GM20000 (cell line): ENCODE results near the gene FBLN1.

Experiments used
- DNase-seq: peaks from one replicate; pipeline ENCODE4 v3.0.0; 2012; ENCODE audit warnings: low spot score
- CTCF ChIP-seq: IDR thresholded peaks from 2 replicates; pipeline ENCODE4 v1.5.1; 2012; ENCODE audit warnings: mild to moderate bottlenecking, control low read depth; ENCODE audit errors: extremely low read depth, missing control alignments

The FBLN1 gene

GRCh38 chr22:45631140-45631840 is 128.6 kb downstream of the FBLN1 start:
- TF ChIP-seq CTCF = no peak
- DNase-seq = no peak

- no peak for TF ChIP-seq CTCF
Measured at GRCh38 chr22:45631841-45632238, 129.2 kb downstream of the FBLN1 start.

GRCh38 chr22:45632791-45633515 is 130.3 kb downstream of the FBLN1 start:
- DNase-seq = no peak

More at GRCh38 chr22:45631841-45632238, 129.2 kb downstream of the FBLN1 start:
- no peak for DNase-seq

GRCh38 chr22:45636683-45637082 is 134.0 kb downstream of the FBLN1 start:
- no peak for TF ChIP-seq CTCF
- no peak for DNase-seq

More at GRCh38 chr22:45632791-45633515, 130.3 kb downstream of the FBLN1 start:
- no peak for TF ChIP-seq CTCF

- no peak for TF ChIP-seq CTCF
- no peak for DNase-seq
Measured at GRCh38 chr22:45638197-45638596, 135.5 kb downstream of the FBLN1 start.

- no peak for DNase-seq
- no peak for TF ChIP-seq CTCF
Measured at GRCh38 chr22:45638834-45639746, 136.4 kb downstream of the FBLN1 start.
